C4-2B (cell line): Measurements from ENCODE around the gene LANCL2.

Experiments
- H3K27ac ChIP-seq: fragments of 450-650 bp; 2 replicates; pipeline ENCODE4 v1.5.1; 2017
- CTCF ChIP-seq: fragments of 450-650 bp; conservative IDR thresholded peaks from 2 replicates; pipeline ENCODE4 v1.5.1; 2017; ENCODE audit warnings: mild to moderate bottlenecking
- ZFX ChIP-seq: fragments of 450-650 bp; IDR thresholded peaks from 2 replicates; pipeline ENCODE4 v1.6.1; 2017

Gene LANCL2

GRCh38 chr7:55432939-55433784 is 68.0 kb downstream of the LANCL2 start:
- TF ChIP-seq CTCF = peak; percentile 91
- no peak for TF ChIP-seq ZFX
- H3K27ac ChIP-seq = peak overlapping the region; percentile 83

- TF ChIP-seq CTCF (no peak), ZFX (no peak)
Measured at GRCh38 chr7:55435466-55435865, 70.3 kb downstream of the LANCL2 start.

GRCh38 chr7:55436457-55436856 is 71.3 kb downstream of the LANCL2 start:
- TF ChIP-seq ZFX = no peak
- TF ChIP-seq CTCF = no peak

More at GRCh38 chr7:55435466-55435865, 70.3 kb downstream of the LANCL2 start:
- H3K27ac ChIP-seq = no peak overlapping the region

GRCh38 chr7:55437375-55437774 is 72.2 kb downstream of the LANCL2 start:
- TF ChIP-seq ZFX = no peak
- no peak for TF ChIP-seq CTCF
- no peak overlapping the region for H3K27ac ChIP-seq

More at GRCh38 chr7:55436457-55436856, 71.3 kb downstream of the LANCL2 start:
- H3K27ac ChIP-seq = no peak overlapping the region

GRCh38 chr7:55438085-55438756 is 73.1 kb downstream of the LANCL2 start:
- peak overlapping the region; percentile 10; the same call in 1 of the 2 replicates for H3K27ac ChIP-seq
- TF ChIP-seq CTCF (no peak), ZFX (no peak)

- TF ChIP-seq CTCF = no peak
- TF ChIP-seq ZFX = no peak
- peak overlapping the region; percentile 10; the same call in 1 of the 2 replicates for H3K27ac ChIP-seq
Measured at GRCh38 chr7:55438757-55439525, 73.8 kb downstream of the LANCL2 start.

GRCh38 chr7:55439627-55440026 is 74.5 kb downstream of the LANCL2 start:
- no peak for TF ChIP-seq CTCF
- TF ChIP-seq ZFX = no peak
- no peak overlapping the region for H3K27ac ChIP-seq
